ENCODE data around the gene ARFIP1.
"Not testable (repeated sequence)": the region's sequence is repeated elsewhere in the genome, so short reads cannot be mapped to it uniquely, and the experiment has no call there.

ARFIP1 gene

DNA sequence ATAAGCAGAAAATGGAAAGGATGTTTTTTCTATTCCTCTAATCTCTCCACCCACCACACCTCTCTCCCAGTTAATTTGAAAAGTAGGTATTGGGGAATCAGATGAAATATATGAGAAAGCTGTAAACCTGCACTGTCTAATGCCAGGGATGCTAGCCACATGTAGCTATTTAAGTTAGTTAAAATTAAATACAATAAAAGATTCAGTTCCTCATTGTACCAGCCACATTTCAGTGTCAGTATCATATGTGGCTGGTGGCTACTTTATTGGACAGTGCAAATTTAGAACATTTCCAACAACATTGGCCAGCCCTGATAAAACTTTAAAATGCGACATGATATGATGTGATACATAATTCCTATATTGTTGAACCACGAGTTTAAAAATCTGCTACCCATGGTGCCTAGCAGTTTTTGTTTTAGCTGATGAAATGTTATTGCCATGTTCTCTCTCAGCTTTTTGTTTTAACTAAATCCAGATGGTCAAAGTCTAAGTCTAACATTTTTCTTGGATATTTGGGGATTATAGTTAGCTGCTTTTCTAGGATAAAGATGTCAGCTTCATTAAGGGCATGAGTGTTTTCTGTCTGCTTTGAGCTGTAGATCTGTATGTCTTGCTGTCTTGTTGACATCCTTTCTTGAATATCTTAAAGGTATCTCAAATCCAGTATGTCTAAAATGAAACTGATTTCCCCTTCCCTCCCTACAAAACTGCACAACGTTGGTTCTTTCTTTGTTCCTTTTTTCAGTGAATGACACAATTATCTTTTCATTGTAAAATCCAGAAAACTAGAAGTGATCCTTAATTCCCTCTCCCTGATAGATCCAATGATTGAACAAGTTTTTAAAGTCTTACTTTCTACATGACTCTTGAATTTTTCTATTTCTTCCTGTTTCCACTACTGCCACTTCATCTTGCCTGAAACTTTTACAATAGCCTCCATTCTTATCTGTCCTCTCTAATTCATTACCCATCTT, 6.2 kb downstream of the ARFIP1 start:
- DNase-seq = no peak

DNA sequence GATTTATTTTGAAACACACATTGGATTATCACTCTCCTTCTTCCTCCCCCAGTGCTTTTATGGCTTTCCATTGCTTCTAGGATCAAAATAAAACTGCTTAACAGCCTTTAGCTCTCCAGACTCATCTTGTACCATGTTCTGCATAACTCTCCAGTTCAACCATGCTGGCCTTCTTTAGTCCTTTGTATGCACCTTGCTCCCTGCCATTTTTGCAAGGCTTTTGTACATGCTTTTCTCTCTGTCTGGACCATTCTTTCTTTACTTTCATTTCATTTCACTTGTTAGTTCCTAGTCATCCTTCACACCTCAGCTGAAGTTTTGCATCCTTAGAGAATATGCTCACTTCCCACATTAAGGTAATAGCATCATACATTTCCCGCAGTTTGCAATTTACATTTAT, 6.9 kb downstream of the ARFIP1 start:
- DNase-seq = no peak

DNA sequence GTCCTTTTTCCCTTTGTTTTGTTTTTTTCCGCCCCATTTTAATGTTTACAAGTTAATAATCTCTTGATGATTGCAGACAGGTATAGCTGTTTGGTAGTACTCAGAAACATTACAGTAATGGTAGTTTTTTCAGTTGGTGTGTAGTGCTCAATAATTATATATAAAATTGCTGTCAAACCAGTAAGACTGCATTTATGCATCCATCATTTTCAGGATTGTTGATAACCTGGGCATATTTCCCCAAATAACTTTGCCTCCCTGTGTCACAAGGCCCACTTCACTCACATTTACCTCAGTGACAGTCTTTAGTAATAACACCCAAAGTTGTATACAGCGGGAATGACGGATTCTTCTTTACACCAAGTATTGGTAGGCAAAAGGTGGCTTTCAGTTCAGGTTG, 16.1 kb downstream of the ARFIP1 start:
- DNase-seq = no peak

DNA sequence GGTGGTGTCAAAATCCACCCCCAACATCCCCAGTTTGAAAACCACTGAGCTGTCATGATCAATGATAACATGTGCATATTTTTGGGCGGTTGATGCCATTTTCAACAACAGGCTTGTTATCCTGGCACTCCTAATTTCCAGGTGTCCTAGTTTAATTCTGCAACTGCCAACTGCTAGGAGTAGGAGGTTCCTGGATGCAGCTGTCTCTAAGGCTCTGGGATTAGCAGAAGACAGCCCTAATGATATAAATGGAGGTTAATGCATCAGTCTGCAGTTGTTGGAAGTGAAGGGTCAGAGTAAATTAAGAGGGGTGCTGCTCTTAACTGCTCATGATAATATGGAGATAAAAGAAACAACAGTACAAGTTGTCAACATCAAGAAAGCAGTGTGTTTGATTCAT, 23.8 kb downstream of the ARFIP1 start:
- DNase-seq = no peak

DNA sequence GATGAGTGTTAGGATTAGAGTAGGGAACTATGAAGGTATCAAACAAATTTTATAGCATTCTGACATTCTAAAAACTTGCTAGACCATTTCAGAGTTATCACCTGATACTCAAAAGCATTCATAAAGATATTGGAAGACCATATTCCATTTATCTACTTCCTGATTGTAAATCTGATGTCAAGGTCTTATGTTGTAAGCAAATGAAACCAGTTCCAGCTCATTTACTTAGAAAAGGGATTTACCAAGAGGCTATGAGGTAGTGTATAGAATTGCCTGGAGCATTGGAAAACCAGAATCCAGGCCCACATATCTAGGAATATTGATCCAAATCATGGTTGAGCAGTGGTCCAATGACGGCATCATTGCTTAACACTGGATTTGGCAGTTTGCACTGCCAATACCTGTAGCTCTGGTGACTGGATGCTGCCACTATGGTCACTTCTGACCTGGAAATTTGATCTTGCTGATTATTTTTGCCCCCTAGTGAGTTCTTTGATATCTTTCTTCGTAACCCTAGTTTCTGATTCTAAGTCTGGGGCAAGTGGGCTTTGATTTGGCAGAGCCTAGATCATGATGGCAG, 25.4 kb downstream of the ARFIP1 start:
- DNase-seq = no peak

DNA sequence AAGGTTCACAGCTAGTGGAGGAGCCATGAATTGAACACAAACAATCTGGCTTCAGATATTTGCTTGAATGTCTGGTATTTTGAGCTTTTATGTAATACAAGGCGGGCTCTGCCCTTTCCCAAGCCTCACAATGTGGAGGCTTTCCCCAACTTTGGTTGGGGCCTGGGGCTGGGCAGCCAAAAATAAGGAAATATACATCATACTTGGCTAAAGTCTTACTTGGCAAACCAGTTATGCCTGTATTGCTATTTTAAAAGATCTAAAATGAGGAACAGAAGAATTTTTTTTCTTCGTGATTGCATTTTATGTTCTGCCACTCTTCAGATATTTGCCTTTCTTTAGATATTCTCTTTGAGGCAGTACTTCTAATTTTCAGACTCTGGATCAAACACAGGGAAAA, 26.1 kb downstream of the ARFIP1 start:
- no peak for DNase-seq

DNA sequence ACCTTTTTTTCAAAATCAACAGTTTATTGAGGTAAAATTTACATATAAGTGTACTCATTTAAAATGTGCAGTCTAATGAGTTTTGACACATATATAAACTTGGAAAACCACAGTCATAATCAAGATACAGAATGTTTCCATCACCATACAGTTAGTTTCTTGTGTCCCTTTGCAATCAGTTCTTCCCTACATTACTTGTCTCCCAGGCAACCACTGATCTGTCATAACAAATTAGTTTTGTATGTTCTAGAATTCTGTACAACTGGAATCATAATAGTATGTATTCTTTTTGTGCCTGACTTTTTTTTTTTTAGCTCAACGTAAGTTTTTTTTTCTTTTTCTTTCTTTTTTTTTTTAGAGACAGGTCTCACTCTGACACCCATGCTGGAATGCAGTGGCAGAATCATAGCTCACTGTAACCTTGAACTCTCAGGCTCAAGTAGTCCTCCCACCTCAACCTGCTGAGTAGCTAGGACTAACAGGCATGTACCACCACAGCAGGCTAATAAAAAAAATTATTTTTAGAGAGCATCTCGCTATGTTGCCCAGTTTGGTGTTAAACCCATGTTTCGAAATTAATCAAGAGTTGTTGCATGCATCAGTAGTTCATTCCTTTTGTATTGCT, 26.9 kb downstream of the ARFIP1 start:
- no peak for DNase-seq

DNA sequence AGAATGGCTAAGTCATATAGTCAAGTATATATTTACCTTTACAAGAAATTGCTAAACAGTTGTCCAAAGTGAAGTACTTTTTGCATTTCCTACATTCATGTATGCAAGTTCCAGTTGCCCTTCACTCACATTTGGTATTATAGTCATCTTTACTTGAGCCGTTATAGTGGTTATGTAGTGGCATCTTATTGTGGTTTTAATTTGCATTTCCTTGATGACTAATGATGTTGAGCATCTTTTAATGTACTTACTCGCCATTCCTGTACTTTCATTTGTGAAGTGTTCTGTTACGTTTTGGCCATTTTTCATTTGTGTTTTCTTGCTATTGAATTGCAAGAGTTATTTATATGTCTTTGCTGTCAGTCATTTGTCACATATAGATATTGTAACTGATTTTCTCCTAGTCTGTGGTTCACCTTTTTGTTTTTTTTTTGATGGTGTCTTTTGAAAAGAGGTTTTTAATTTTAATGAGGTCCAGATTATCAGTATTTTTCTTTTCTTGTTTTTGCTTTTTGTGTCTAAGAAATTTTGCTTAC, 27.6 kb downstream of the ARFIP1 start:
- DNase-seq = no peak

DNA sequence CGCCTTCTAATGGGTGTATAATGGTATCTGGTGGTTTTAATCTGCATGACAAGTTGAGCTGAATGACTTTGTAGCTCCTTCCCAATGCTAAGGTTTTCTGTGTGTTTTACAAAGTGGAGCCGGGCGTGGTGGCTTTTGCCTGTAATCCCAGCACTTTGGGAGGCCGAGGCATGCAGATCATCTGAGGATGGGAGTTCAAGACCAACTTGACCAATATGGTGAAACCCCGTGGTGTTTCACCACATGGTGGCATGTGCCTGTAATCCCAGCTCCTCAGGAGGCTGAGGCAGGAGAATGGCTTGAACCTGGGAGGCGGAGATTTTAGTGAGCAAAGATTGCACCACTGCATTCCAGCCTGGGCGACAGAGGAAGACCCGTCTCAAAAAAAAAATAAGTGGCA, 28.9 kb downstream of the ARFIP1 start:
- no peak for DNase-seq

DNA sequence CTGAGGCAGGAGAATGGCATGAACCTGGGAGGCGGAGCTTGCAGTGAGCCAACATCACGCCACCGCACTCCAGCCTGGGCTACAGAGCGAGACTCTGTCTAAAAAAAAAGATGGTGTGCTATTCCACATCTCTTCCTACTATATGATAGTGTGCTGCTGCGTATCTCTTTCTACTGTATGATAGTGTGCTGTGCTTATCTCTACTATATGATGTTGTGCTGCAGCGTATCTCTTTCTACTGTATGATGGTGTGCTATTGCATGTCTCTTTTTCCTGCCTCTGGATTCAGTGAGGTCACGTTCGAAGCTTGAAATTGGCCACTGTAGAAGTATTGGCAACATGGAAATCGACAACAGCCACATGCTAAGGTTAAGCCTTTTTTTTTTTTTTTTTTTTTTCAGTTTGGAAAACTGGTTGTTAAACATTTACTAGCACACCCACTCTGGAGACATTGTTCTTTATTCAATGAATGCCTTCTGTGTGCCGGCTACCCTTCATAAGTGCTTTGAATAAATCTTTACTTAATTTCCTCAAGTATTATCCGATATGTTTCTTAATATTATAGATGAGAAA, 31.0 kb downstream of the ARFIP1 start:
- DNase-seq = no peak

DNA sequence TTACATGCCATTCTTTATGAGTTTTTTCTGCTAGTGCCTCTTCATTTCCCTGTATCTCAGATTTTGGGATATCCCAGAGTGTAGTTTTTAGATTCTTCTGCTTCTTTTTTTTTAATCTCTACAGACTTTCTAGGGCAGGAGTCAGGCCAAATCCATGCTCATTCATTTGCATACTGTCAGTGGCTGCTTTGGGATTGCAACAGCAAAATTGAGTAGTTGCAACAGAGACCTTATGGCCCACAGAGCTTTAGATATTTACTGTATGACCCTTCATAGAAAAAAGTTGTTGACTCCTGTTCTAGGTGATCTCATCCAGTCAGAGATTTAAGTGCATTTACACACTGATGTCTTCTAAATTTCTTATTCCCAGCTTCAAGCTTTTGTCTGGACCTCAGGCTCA, 35.3 kb downstream of the ARFIP1 start:
- DNase-seq = no peak

DNA sequence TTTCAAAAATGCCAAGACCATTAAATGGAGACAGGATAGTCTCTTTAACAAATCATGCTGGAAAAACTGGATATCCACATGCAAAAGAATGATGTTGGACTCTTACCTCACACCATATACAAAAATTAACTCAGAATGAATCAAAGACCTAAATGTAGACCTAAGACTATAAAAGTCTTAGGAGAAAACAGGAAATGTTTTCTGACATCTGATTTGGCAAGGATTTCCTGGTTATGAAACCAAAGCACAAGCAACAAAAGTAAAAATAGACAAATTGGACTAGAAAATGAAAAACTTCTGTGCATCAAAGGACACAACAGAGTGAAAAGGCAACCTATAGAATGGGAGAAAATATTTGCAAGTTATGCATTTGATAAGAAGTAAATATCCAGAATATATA, 37.6 kb downstream of the ARFIP1 start:
- DNase-seq = no peak

DNA sequence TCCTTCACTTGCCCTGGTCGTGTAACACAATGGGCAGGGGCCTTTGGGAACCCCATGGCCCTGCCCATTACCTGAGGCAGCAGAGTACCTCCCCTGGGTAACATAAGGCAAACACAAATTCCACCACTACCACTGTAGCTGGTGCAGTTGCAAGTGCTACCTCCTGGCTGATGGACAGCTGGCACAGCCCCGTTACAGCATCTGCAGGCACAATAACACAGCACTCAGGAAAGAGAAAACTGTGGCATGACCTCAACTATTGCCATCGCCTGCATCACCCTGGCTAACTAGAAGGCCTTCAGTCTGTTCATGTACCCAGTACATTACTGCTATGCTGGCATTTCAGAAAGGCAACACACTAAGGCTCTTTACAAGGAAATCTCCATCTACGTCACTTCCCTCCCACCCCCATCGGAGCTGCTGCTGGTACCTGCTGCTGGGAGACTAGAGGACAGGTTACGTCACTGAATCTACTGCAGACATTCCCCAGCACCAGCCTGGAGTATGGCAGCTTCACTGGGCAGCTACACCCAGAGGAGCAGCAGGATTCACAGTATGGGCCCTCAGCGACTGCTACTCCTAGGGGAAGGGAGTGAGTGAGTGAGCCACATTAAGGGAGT, 39.4 kb downstream of the ARFIP1 start:
- DNase-seq = no peak

DNA sequence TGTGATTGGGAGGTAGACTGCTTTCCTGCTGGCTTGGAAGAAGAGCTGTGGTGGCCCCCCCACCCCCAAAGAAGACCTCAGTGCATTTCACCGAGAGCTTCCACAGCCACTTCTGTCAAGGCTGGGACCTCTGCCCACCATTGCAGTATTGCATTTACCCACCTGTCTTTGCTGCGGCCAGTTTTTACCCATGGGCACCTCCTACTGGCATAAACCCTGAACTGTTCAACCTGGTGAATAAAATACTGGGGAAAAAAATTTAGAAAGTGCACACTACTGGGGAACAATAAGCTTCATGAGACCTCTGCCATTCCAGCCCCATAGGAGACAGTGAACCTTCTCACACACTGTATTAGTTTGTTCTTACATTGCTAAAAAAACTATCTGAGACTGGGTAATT, 40.3 kb downstream of the ARFIP1 start:
- DNase-seq = no peak

DNA sequence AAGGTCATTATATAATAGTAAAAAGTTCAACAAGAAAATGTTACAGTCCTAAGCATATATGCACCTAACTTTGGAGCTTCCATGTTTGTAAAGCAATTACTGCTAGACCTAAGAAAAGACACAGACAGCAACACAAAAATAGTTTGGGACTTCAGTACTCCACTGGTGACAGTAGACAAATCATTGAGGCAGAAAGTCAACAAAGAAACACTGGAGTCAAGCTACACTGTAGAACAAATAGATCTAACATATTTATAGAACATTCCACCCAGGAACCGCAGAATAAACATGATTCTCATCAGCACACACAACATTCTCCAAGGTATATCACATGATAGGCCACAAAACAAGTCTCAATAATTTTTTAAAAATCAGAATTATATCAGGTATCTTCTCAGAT, 42.6 kb downstream of the ARFIP1 start:
- no peak for DNase-seq

DNA sequence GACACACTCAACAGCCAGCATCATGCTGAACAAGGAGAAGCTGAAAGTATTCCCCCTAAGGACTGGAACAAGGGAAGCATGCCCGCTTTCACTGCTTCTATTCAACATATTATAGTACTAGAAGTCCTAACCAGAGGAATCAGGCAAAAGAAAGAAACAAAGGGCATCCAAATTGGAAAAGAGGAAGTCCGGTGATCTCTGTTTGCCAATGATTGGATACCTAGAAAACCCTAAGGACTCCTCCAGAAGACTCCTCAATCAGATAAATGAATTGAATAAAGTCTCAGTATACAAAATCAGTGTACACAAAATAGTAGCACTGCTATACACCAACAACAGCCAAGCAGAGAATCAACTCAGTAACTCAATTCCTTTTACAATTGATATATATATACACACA, 44.8 kb downstream of the ARFIP1 start:
- no peak for DNase-seq

DNA sequence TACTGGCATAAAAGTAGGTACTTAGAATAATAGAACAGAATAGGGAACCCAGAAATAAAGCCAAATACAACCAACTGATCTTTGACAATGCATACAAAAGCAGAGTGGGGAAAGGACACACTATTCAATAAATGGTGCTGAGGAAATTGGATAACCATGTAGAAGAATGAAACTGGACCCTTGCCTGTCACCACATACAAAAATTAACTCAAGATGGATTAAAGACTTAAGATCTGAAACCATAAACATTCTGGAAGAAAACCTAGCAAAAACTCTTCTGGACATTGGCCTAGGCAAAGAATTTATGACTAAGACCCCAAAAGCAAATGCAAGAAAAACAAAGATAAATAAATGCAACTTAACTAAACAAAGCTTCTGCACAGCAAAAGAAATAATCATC, 45.6 kb downstream of the ARFIP1 start:
- no peak for DNase-seq

DNA sequence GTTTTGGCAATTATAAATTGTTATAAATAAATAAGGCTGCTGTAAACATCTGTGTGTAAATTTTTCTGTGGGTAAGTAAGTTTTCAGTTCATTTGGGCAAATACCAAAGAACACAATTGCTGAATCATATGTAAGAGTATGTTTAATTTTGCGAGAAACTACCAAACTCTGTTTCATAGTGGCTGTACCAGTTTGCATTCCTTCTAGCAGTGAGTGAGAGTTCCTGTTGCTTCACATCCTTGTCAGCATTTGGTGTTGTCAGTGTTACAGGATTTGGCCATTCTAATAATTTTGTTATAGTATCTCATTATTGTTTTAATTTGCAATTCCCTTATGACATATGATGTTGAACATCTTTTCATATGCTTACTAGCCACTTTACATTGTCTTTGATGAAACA, 48.4 kb downstream of the ARFIP1 start:
- no peak for DNase-seq

DNA sequence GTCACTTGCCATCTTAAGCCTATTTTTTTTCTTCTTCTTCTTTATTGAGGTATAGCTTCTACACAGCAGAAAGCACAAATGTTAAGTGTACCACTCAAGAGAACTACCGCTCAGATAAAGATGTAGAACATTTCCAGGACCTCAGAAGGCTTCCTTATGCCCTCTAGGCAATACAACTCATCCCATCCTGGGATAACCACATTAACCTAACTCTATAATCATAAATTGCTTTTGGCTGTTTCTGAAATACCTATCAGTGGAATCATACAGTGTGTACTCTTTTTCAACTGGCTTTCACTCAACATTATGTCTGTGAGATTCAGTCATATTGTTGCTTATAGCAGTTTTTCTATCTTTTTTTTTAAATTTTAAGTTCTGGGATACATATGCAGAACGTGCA, 51.7 kb downstream of the ARFIP1 start:
- DNase-seq = no peak

DNA sequence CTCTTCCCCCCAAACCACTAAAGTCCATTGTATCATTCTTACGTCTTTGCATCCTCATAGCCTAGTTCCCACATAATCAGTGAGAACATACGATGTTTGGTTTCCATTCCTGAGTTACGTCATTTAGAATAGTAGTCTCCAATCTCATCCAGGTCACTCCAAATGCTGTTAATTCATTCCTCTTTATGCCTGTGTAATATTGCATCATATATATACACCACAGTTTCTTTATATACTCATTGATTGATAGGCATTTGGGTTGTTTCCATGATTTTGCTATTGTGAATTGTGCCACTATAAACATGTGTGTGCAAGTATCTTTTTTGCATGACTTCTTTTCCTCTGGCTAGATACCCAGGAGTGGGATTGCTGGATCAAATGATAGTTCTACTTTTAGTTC, 57.2 kb downstream of the ARFIP1 start:
- no peak for DNase-seq

DNA sequence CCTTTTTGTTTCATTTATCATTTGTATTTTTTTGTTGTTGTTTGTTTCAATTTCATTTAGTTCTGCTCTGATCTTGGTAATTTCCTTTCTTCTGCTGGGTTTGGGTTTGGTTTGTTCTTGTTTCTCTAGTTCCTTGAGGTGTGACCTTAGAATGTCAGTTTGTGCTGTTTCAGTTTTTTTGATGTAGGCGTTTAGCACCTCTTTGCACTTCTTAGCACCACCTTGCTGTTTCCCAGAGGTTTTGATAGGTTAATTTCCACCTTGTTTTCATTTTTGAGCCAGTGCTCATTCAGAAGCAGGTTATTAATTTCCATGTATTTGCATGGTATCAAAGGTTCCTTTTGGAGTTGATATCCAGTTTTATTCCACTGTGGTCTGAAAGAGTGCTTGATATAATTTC, 60.0 kb downstream of the ARFIP1 start:
- DNase-seq = not testable (repeated sequence)

DNA sequence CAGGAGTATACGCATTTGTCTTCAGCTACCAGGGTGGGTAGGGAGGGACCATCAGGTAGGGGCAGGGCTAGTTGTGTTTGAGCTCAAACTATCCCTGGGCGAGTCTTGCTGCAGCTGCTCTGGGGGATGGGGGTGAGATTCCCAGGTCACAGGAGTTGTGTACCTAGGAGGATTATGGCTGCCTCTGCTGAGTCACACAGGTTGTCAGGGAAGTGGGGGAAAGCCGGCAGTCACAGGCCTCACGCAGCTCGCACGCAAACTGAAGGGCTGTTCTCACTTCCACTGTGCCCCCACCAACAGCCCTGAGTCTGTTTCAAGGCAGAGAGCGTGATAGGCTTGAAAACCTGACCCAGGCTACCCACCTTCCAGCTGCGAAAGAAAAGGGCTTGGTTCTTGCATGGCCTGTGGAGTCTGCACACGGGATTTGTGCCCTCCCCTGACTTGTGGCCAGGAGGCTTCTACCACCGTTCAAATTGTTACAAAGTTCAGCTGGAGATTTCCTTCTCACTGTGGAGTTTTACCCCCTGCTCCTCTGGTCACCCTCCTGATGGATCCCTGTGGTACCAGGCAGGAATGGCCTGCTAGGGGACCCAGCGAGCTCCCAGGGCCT, 63.8 kb downstream of the ARFIP1 start:
- DNase-seq = no peak

DNA sequence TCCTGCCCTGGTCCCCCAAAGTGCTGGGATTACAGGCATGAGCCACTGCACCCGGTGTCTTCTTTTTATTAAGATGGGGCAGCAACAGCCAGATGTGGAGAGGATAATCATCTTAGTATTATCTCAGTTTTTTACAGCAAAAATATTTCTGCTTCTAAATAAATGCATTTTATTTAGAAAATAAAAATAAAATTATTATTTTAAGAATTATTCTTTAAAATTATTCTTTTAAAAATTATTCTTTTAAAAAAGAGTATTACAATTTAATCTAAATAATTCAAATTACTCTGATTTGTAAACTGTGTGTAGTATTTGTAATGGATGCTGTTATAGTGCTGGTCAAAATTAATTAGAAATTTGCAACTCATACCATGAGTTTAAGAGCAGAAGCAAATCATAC, 67.6 kb downstream of the ARFIP1 start:
- DNase-seq = no peak

Measured in stimulated activated naive CD4-positive, alpha-beta T cell treated with Interleukin-2 at 50 U/mL for 16 hours (primary cell).